ENCODE measurements around the gene MED14.
"Not testable (repeated sequence)": the region's sequence is repeated elsewhere in the genome, so short reads cannot be mapped to it uniquely, and the experiment has no call there.

MED14 gene

DNA sequence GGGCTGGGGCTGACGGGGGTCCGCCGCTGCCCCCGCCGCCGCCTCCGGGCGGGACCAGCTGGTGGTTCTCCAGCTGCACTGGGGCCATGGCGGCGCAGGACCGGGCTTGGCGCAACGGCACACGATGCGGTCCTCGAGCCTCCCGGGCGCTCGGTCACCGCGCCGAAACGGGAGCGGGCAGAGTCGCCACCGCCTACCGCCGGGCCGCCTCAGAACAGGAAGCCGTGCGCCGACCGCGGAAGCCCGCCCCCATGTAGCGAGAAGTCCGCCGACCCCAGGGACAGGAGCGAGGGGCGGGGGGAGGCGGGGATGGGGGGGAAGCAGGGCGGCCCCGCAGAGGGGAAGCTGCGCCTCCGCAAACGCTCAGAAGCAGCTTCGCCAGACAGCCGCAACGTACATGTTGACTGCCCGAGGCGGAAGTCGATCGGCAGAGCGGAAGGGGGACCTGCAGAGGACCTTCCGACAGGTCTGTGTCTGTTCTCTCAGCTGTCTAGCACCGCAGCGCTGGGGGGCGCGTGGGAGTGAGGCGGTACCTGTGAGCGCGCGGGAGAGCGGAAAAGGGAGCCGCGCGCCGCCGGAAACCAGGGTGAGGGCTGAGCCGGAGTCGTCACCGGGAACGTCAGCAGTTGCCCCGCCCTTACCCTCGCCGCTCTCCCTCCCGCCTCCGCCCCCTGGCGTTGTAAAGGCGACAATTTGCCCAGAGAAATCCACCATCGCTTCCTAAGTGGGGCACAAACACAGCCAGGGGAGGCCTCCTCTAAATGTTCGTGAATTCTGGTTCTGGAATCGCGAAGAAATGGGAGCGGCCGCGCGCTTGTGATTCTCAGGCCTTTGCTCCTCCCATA lies at the start of gene MED14:
MED14 (minus strand) TSS at position 218 of the 845 bp plus-strand sequence; CDS start at position 88, 130 bp downstream.
- Histone ChIP-seq H3K4me1 (ENCODE audit: control insufficient read depth, insufficient read depth, low read length, unreplicated experiment) (peaks cover 12% of the 10 kb centered on the region), H3K79me2 (ENCODE audit: control insufficient read depth, insufficient read depth, low read length, unreplicated experiment) (peaks cover 44% of the 10 kb centered on the region), H2AFZ (ENCODE audit: low read length, unreplicated experiment) (peak within 1 kb of the TSS; percentile 75), H3K27ac (ENCODE audit: low read depth, low read length) (peak within 1 kb of the TSS; percentile 98), H3K27me3 (ENCODE audit: insufficient read depth, low read length) (no peaks in the 10 kb centered on the region), H3K36me3 (ENCODE audit: insufficient read depth, low read length) (no peaks in the 10 kb centered on the region), H3K4me3 (ENCODE audit: low read depth, low read length) (peak within 1 kb of the TSS; percentile 81)

DNA sequence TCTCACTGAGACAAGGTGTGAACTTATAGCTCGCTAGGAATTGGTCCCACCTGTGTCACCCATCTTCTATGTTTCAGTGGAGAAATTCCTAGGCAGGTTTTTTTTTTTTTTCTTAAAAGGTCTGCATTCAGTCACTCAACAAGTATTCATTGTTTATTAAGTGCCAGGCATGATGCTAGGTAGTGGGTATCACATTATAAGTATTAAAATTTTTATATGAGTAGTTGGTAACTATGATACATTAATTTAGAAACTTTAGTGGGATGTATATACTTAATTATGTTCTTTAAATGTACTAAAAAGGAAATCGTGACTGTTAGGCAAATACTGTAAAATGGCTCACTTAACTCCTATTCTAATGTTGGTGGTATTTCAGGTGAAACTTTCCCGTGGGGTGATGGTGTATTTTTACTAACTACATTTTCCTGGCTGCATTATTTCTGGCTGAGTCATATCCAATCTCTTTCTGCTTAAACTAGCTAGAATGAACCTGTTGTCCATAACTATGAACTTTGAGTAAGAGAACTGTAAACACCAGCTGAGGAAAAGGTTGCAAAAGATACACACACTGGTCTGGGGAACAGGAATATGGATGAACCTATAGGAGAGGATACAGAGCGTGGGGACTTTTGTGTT lies 49.3 kb upstream of the MED14 start:
- Histone ChIP-seq H3K4me3 (ENCODE audit: low read depth, low read length) (no peak overlapping the region), H3K4me1 (ENCODE audit: control insufficient read depth, insufficient read depth, low read length, unreplicated experiment) (peaks cover 3% of the 10 kb centered on the region), H3K36me3 (ENCODE audit: insufficient read depth, low read length) (no peaks in the 10 kb centered on the region), H2AFZ (ENCODE audit: low read length, unreplicated experiment) (no peak overlapping the region), H3K79me2 (ENCODE audit: control insufficient read depth, insufficient read depth, low read length, unreplicated experiment) (no peaks in the 10 kb centered on the region), H3K27ac (ENCODE audit: low read depth, low read length) (no peak overlapping the region), H3K27me3 (ENCODE audit: insufficient read depth, low read length) (no peaks in the 10 kb centered on the region)

DNA sequence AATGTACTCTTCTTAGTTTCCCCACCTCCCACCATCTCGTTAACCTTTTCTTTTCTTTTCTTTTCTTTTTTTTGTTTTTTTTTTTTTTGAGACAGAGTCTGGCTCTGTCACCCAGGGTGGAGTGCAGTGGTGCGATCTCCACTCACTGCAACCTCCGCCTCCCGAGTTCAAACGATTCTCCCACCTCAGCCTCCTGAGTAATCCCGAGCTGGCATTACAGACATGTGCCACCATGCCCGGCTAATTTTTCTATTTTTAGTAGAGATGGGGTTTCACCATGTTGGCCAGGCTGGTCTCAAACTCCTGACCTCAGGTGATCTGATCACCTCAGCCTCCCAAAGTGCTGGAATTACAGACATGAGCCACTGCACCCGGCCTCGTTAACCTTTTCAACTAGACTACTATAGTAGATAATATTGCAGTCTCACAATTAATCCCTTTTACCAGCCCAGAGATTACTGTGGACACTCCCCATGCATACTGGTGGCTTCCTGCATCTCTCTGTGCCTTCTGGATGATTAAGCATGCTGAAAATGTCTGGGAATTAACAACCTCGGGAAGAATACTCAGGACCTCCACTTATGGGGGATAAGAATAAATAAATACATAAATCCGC lies 47.4 kb upstream of the MED14 start:
- not testable (repeated sequence) for H3K4me3 ChIP-seq (ENCODE audit: low read depth, low read length); H3K27me3 ChIP-seq (ENCODE audit: insufficient read depth, low read length)

DNA sequence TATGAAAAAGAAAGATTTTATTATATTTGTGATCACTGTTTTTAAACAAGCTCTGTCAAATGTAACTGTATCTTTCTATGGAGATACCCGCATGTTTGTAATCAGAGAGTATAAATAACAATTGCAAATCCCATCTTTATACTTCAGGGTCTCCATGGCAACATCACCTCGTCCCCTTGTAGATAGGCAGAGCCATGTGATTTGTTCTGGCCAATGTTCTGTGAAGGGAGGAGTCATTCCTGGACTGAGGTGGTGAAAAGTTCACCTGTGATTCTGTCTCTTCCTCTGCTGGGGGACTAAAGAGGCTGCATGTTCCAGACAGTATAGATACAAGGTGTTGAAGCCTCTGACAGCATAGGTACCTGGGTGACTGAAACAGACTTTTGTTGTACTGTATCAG lies 45.6 kb upstream of the MED14 start:
- Histone ChIP-seq H3K4me1 (ENCODE audit: control insufficient read depth, insufficient read depth, low read length, unreplicated experiment) (peaks cover 14% of the 10 kb centered on the region), H2AFZ (ENCODE audit: low read length, unreplicated experiment) (no peak overlapping the region), H3K27me3 (ENCODE audit: insufficient read depth, low read length) (no peaks in the 10 kb centered on the region), H3K27ac (ENCODE audit: low read depth, low read length) (no peak overlapping the region), H3K4me3 (ENCODE audit: low read depth, low read length) (no peak overlapping the region), H3K36me3 (ENCODE audit: insufficient read depth, low read length) (no peaks in the 10 kb centered on the region), H3K79me2 (ENCODE audit: control insufficient read depth, insufficient read depth, low read length, unreplicated experiment) (no peaks in the 10 kb centered on the region)

More for the DNA sequence above, 47.4 kb upstream of the MED14 start:
- not testable (repeated sequence) for H3K27ac ChIP-seq (ENCODE audit: low read depth, low read length); H2AFZ ChIP-seq (ENCODE audit: low read length, unreplicated experiment); H3K79me2 ChIP-seq (ENCODE audit: control insufficient read depth, insufficient read depth, low read length, unreplicated experiment); H3K36me3 ChIP-seq (ENCODE audit: insufficient read depth, low read length)
- peaks cover 14% of the 10 kb centered on the region for H3K4me1 ChIP-seq (ENCODE audit: control insufficient read depth, insufficient read depth, low read length, unreplicated experiment)

DNA sequence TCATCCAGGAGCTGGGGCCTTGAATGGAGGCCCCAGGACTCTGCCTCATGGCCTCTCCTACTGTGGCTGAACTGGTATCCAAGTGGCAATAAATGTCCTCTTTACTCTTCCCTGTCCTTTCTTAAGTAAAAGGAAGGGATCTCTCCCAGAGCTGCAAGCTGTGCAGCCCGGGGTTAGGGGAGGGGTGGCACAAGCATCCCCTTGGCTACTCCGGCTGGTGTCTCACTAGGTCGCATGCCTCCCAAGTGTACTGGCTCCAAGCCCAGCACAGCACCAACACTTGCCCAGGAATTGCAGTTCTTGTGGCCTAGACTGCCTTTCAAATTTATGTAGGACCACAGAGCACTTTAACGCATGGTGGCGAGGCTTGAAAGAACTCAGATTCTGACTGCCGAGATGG lies 44.7 kb upstream of the MED14 start:
- no peaks in the 10 kb centered on the region for H3K36me3 ChIP-seq (ENCODE audit: insufficient read depth, low read length)
- no peak overlapping the region for H2AFZ ChIP-seq (ENCODE audit: low read length, unreplicated experiment)
- no peak overlapping the region for H3K4me3 ChIP-seq (ENCODE audit: low read depth, low read length)
- H3K4me1 ChIP-seq (ENCODE audit: control insufficient read depth, insufficient read depth, low read length, unreplicated experiment), result peaks cover 13% of the 10 kb centered on the region
- H3K27me3 ChIP-seq (ENCODE audit: insufficient read depth, low read length), result no peaks in the 10 kb centered on the region
- H3K79me2 ChIP-seq (ENCODE audit: control insufficient read depth, insufficient read depth, low read length, unreplicated experiment), result no peaks in the 10 kb centered on the region
- H3K27ac ChIP-seq (ENCODE audit: low read depth, low read length), result no peak overlapping the region

DNA sequence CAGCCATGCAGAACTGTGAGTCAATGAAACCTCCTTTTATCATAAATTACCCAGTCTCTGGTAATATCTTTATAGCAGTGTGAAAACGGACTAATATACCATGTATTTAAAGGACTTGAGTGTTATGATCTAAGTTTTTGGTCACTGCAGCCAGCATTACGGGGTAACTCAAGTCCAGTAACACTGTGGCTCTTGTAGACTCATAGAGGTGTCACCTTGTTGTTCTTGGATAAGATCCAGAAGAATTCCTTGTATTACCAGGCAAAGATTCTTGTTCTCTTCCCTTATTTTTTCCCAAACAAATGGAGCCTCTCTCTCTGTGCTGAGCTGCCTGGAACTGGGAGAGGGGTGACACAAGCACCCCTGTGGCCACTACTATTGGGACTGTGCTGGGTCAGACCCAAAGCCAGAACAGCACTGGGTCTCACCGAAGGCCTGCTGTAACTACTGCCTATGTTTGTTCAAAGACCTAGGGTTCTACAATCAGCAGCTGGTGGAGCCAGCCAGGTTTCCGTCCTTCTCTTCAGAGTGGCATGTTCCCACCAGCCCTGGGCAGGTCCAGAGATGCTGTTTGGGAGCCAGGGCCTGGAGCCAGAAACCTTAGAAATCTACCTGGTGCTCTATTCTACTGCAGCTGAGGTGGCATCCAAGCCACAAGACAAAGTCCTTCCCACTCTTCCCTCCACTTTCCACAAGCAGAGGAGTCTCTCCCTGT lies 43.7 kb upstream of the MED14 start:
- H3K27me3 ChIP-seq (ENCODE audit: insufficient read depth, low read length), result no peaks in the 10 kb centered on the region
- no peaks in the 10 kb centered on the region for H3K79me2 ChIP-seq (ENCODE audit: control insufficient read depth, insufficient read depth, low read length, unreplicated experiment)
- H3K36me3 ChIP-seq (ENCODE audit: insufficient read depth, low read length), result no peaks in the 10 kb centered on the region
- H3K4me1 ChIP-seq (ENCODE audit: control insufficient read depth, insufficient read depth, low read length, unreplicated experiment), result peaks cover 14% of the 10 kb centered on the region
- no peak overlapping the region for H3K27ac ChIP-seq (ENCODE audit: low read depth, low read length)
- H2AFZ ChIP-seq (ENCODE audit: low read length, unreplicated experiment), result no peak overlapping the region
- no peak overlapping the region for H3K4me3 ChIP-seq (ENCODE audit: low read depth, low read length)

DNA sequence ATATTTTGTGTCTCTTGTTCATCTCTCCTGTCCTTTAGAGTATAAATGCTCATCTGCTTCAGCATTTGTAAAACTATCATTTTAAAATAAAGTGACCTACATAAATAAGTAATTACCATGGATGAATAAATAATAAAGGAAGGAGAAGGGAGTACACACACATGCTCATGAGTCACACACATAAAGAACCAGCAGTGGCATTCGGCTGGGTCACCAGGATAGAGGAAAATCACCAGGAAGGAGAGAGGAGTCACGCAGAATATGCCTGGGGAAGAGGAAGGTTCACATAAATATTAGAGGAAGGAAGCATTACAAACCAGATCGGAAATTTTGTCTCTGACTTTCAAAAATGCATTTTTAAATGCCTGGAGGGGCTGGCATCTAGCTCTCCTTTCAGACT lies 38.5 kb upstream of the MED14 start:
- no peaks in the 10 kb centered on the region for H3K27me3 ChIP-seq (ENCODE audit: insufficient read depth, low read length)
- peaks cover 19% of the 10 kb centered on the region for H3K4me1 ChIP-seq (ENCODE audit: control insufficient read depth, insufficient read depth, low read length, unreplicated experiment)
- H3K4me3 ChIP-seq (ENCODE audit: low read depth, low read length), result no peak overlapping the region
- H3K27ac ChIP-seq (ENCODE audit: low read depth, low read length), result 0 out of 2 replicates have a peak overlapping the region, but pooled peaks have one; percentile 39
- peak overlapping the region; percentile 68 for H2AFZ ChIP-seq (ENCODE audit: low read length, unreplicated experiment)
- H3K36me3 ChIP-seq (ENCODE audit: insufficient read depth, low read length), result no peaks in the 10 kb centered on the region
- no peaks in the 10 kb centered on the region for H3K79me2 ChIP-seq (ENCODE audit: control insufficient read depth, insufficient read depth, low read length, unreplicated experiment)

DNA sequence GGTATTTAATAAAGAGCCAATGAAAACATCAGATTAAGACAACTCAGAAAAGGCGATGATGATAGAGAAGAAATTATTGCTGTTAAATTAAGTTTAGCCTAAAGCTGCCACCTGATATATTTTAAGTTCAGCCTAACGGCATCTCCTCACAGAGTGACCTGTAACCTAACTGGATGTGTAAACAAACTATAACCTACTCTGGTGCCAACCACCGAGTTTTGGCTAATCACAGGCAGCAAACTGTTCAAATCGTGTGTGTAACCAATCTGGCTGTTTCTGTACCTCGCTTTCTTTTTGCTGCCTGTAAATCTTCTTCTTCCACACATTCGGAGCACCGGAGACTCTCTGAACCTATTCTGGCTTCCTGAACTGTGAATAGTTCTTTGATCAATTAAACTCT lies 37.8 kb upstream of the MED14 start:
- Histone ChIP-seq H3K27me3 (ENCODE audit: insufficient read depth, low read length) (no peaks in the 10 kb centered on the region), H3K27ac (ENCODE audit: low read depth, low read length) (no peak overlapping the region), H3K79me2 (ENCODE audit: control insufficient read depth, insufficient read depth, low read length, unreplicated experiment) (no peaks in the 10 kb centered on the region), H3K36me3 (ENCODE audit: insufficient read depth, low read length) (no peaks in the 10 kb centered on the region), H3K4me3 (ENCODE audit: low read depth, low read length) (no peak overlapping the region), H2AFZ (ENCODE audit: low read length, unreplicated experiment) (peak overlapping the region; percentile 68), H3K4me1 (ENCODE audit: control insufficient read depth, insufficient read depth, low read length, unreplicated experiment) (peaks cover 15% of the 10 kb centered on the region)

DNA sequence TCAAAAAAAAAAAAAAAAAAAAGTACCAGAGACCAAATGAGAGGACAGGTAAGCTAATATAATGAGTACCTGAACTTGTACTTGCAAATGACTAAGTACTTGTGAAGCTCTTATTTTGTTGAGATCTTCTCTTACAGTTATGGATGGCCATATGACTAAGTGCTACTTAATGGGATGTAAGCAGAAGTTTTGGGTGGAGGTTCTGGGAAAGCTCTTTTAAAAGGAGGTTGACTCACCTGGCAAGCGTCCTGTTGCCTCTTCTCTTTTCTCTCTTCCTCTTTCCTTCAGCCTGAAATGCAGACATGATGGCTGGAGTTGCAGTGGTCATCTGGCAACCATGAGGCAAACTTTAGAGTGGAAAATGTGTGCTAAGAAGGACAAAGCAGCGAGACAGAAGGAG lies 36.9 kb upstream of the MED14 start:
- Histone ChIP-seq H3K79me2 (ENCODE audit: control insufficient read depth, insufficient read depth, low read length, unreplicated experiment) (no peaks in the 10 kb centered on the region), H3K4me1 (ENCODE audit: control insufficient read depth, insufficient read depth, low read length, unreplicated experiment) (peaks cover 15% of the 10 kb centered on the region), H3K27ac (ENCODE audit: low read depth, low read length) (no peak overlapping the region), H3K4me3 (ENCODE audit: low read depth, low read length) (no peak overlapping the region), H2AFZ (ENCODE audit: low read length, unreplicated experiment) (no peak overlapping the region), H3K36me3 (ENCODE audit: insufficient read depth, low read length) (no peaks in the 10 kb centered on the region), H3K27me3 (ENCODE audit: insufficient read depth, low read length) (no peaks in the 10 kb centered on the region)

DNA sequence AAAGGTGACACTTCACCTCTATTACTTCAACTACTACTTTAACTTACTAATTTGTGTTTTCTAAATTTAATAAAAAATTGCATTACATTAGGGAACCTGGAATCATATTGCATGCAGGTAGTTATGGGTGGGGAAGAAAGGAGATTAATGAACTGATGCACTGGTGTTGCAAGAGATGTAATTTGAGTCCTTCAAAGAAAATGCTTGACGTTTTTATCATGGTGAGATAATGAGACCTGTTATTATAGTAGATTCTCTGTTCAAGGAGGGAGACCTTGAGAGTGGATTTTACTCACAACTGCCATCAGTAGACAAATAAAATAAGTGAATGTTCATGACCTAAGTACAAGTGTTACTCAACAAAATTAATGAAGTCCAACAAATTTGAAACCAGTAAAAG lies 26.4 kb upstream of the MED14 start:
- Histone ChIP-seq H3K36me3 (ENCODE audit: insufficient read depth, low read length) (no peaks in the 10 kb centered on the region), H3K27ac (ENCODE audit: low read depth, low read length) (no peak overlapping the region), H3K79me2 (ENCODE audit: control insufficient read depth, insufficient read depth, low read length, unreplicated experiment) (no peaks in the 10 kb centered on the region), H2AFZ (ENCODE audit: low read length, unreplicated experiment) (no peak overlapping the region), H3K4me3 (ENCODE audit: low read depth, low read length) (no peak overlapping the region), H3K27me3 (ENCODE audit: insufficient read depth, low read length) (no peaks in the 10 kb centered on the region), H3K4me1 (ENCODE audit: control insufficient read depth, insufficient read depth, low read length, unreplicated experiment) (no peaks in the 10 kb centered on the region)
